GM18511 (cell line): ENCODE results near the gene SYTL4.

Source experiments
- ATAC-seq: cut with Tn5 transposase; IDR thresholded peaks from one replicate; pipeline ENCODE4 v1.9.1; 2021; ENCODE audit warnings: mild to moderate bottlenecking, moderate library complexity; ENCODE audit not compliant: unreplicated experiment

SYTL4 gene

GRCh38 chrX:100649550-100650356 is 82.2 kb downstream of the SYTL4 start:
- peak; percentile 54 for ATAC-seq

GRCh38 chrX:100648458-100649417 is 83.2 kb downstream of the SYTL4 start:
- ATAC-seq: no peak

GRCh38 chrX:100647739-100648138 is 84.2 kb downstream of the SYTL4 start:
- ATAC-seq: no peak

- no peak for ATAC-seq
These were observed 84.8 kb downstream of the SYTL4 start for GRCh38 chrX:100647095-100647494.

- ATAC-seq: no peak
These were observed 86.8 kb downstream of the SYTL4 start for GRCh38 chrX:100645106-100645505.

GRCh38 chrX:100643956-100644860 is 87.7 kb downstream of the SYTL4 start, which contains the start of gene SRPX2:
Gene SRPX2, plus strand, starts transcription at chrX:100644199. Its CDS starts 2,124 bp downstream, at chrX:100646323.
- ATAC-seq: peak; percentile 83

- ATAC-seq: no peak
These were observed 88.7 kb downstream of the SYTL4 start for GRCh38 chrX:100643212-100643611.

GRCh38 chrX:100642290-100642689 is 89.6 kb downstream of the SYTL4 start:
- ATAC-seq: no peak

- ATAC-seq: peak; percentile 100
These were observed 95.5 kb downstream of the SYTL4 start, which contains the start of gene TSPAN6 for GRCh38 chrX:100636321-100636991. Gene TSPAN6, minus strand, starts transcription at chrX:100636806. Its CDS starts 112 bp downstream, at chrX:100636694.

GRCh38 chrX:100635989-100636320 is 96.0 kb downstream of the SYTL4 start:
- ATAC-seq: no peak

- ATAC-seq: no peak
These were observed 96.9 kb downstream of the SYTL4 start for GRCh38 chrX:100635040-100635439.

GRCh38 chrX:100625985-100626491 is 105.9 kb downstream of the SYTL4 start:
- ATAC-seq: peak; percentile 95
